ENCODE results near the gene CLCN5. TPM values are rescaled to one million over a fixed set of nuclear protein-coding genes. Genes with fewer than 3 reads are reported as not detected.

Gene CLCN5
- total and polyA plus RNA-seq, 2 donors (not counting 1 experiment from before 2014, with no cell fraction given), result 2.9 to 3.6 TPM

- no peaks in the 10 kb centered on the region for H3K4me1 ChIP-seq (ENCODE audit: control insufficient read depth, extremely low read depth, insufficient read depth, low read length)
- no peak overlapping the region for H3K4me3 ChIP-seq (replicated peaks in 1 of 4; ENCODE audit: control extremely low read depth in 1 of 4, insufficient read depth in 1 of 4, low read depth in 3 of 4, low read length in 4 of 4)
- H3K27ac ChIP-seq (ENCODE audit: insufficient read depth, low read length), result no peak overlapping the region
- TF ChIP-seq CTCF (conservative IDR thresholded peaks at IDR 0.05 in 1 of 2, IDR thresholded peaks at IDR 0.05 in 1 of 2; ENCODE audit: low read depth in 1 of 2, low read length in 2 of 2) (no peak), EZH2 (IDR thresholded peaks at IDR 0.05; ENCODE audit: low read length, missing control alignments) (no peak)
- no peaks in the 10 kb centered on the region for H3K9me3 ChIP-seq (ENCODE audit: control insufficient read depth, insufficient read depth, low read depth, low read length)
- H3K79me2 ChIP-seq (ENCODE audit: control insufficient read depth, insufficient read depth, low read length), result no peaks in the 10 kb centered on the region
- H3K27me3 ChIP-seq (ENCODE audit: control insufficient read depth, insufficient read depth, low read length), result no peaks in the 10 kb centered on the region
- no peaks in the 10 kb centered on the region for H4K20me1 ChIP-seq (ENCODE audit: control insufficient read depth, extremely low read depth, insufficient read depth, low read length)
- peak in 1 of 2 donors; percentile 29 for DNase-seq (ENCODE audit: low read depth in 2 of 2)
- H3K36me3 ChIP-seq (ENCODE audit: control insufficient read depth, insufficient read depth, low read length), result no peaks in the 10 kb centered on the region
- H2AFZ ChIP-seq (ENCODE audit: low read length), result no peak overlapping the region
- no peak overlapping the region for H3K4me2 ChIP-seq (ENCODE audit: extremely low read depth, insufficient read depth, low read length)
- no peak overlapping the region for H3K9ac ChIP-seq (ENCODE audit: insufficient read depth, low read length)
Observed at GRCh38 chrX:49972328-49972860, 50.0 kb downstream of the CLCN5 start.

- no peak for TF ChIP-seq CTCF (conservative IDR thresholded peaks at IDR 0.05 in 1 of 2, IDR thresholded peaks at IDR 0.05 in 1 of 2; ENCODE audit: low read depth in 1 of 2, low read length in 2 of 2)
- no peak for TF ChIP-seq EZH2 (IDR thresholded peaks at IDR 0.05; ENCODE audit: low read length, missing control alignments)
- Histone ChIP-seq H3K4me1 (ENCODE audit: control insufficient read depth, extremely low read depth, insufficient read depth, low read length) (no peaks in the 10 kb centered on the region), H3K4me3 (replicated peaks in 1 of 4; ENCODE audit: control extremely low read depth in 1 of 4, insufficient read depth in 1 of 4, low read depth in 3 of 4, low read length in 4 of 4) (no peak overlapping the region), H4K20me1 (ENCODE audit: control insufficient read depth, extremely low read depth, insufficient read depth, low read length) (no peaks in the 10 kb centered on the region), H3K27me3 (ENCODE audit: control insufficient read depth, insufficient read depth, low read length) (no peaks in the 10 kb centered on the region), H3K9ac (ENCODE audit: insufficient read depth, low read length) (no peak overlapping the region), H3K4me2 (ENCODE audit: extremely low read depth, insufficient read depth, low read length) (no peak overlapping the region), H2AFZ (ENCODE audit: low read length) (no peak overlapping the region), H3K79me2 (ENCODE audit: control insufficient read depth, insufficient read depth, low read length) (no peaks in the 10 kb centered on the region), H3K9me3 (ENCODE audit: control insufficient read depth, insufficient read depth, low read depth, low read length) (no peaks in the 10 kb centered on the region), H3K27ac (ENCODE audit: insufficient read depth, low read length) (no peak overlapping the region), H3K36me3 (ENCODE audit: control insufficient read depth, insufficient read depth, low read length) (no peaks in the 10 kb centered on the region)
- DNase-seq (ENCODE audit: low read depth in 2 of 2), result no peak
Observed at GRCh38 chrX:49976682-49977197, 54.3 kb downstream of the CLCN5 start.

- Histone ChIP-seq H3K27me3 (ENCODE audit: control insufficient read depth, insufficient read depth, low read length) (no peaks in the 10 kb centered on the region), H3K4me2 (ENCODE audit: extremely low read depth, insufficient read depth, low read length) (no peak overlapping the region), H3K79me2 (ENCODE audit: control insufficient read depth, insufficient read depth, low read length) (no peaks in the 10 kb centered on the region), H3K9ac (ENCODE audit: insufficient read depth, low read length) (no peak overlapping the region), H3K36me3 (ENCODE audit: control insufficient read depth, insufficient read depth, low read length) (no peaks in the 10 kb centered on the region), H2AFZ (ENCODE audit: low read length) (no peak overlapping the region), H4K20me1 (ENCODE audit: control insufficient read depth, extremely low read depth, insufficient read depth, low read length) (no peaks in the 10 kb centered on the region), H3K4me3 (replicated peaks in 1 of 4; ENCODE audit: control extremely low read depth in 1 of 4, insufficient read depth in 1 of 4, low read depth in 3 of 4, low read length in 4 of 4) (no peak overlapping the region), H3K4me1 (ENCODE audit: control insufficient read depth, extremely low read depth, insufficient read depth, low read length) (no peaks in the 10 kb centered on the region), H3K27ac (ENCODE audit: insufficient read depth, low read length) (no peak overlapping the region), H3K9me3 (ENCODE audit: control insufficient read depth, insufficient read depth, low read depth, low read length) (no peaks in the 10 kb centered on the region)
- DNase-seq (ENCODE audit: low read depth in 2 of 2), result no peak
- no peak for TF ChIP-seq CTCF (conservative IDR thresholded peaks at IDR 0.05 in 1 of 2, IDR thresholded peaks at IDR 0.05 in 1 of 2; ENCODE audit: low read depth in 1 of 2, low read length in 2 of 2)
- no peak for TF ChIP-seq EZH2 (IDR thresholded peaks at IDR 0.05; ENCODE audit: low read length, missing control alignments)
Observed at GRCh38 chrX:49977319-49978090, 55.1 kb downstream of the CLCN5 start.

Measured in fibroblast of lung (primary cell).